T-helper 9 cell (primary cell): ENCODE data around the gene PCDH12.

Experiments
- DNase-seq: peaks from one replicate; pipeline ENCODE4 v3.0.0-alpha.2; 2020
- total RNA-seq, 2 donors: gene quantifications; one replicate each; lab custom pipeline; 2026; lab: John Stamatoyannopoulos, UW

The PCDH12 gene
- total RNA-seq: 0 to 0.07 reads per million in 2 donors

GRCh38 chr5:141958113-141958512 is at the start of gene PCDH12:
TSS of gene PCDH12 (minus strand) at chr5:141958202. CDS start at chr5:141957851, 351 bp downstream.
- DNase-seq: no peak

GRCh38 chr5:142007237-142007544 is 49.2 kb upstream of the PCDH12 start:
- DNase-seq: no peak

- DNase-seq: no peak
Measured at GRCh38 chr5:142006363-142007236, 48.6 kb upstream of the PCDH12 start.

- DNase-seq: no peak
Measured at GRCh38 chr5:142003266-142003800, 45.3 kb upstream of the PCDH12 start.

- no peak for DNase-seq
Measured at GRCh38 chr5:142000704-142001484, 42.9 kb upstream of the PCDH12 start.

GRCh38 chr5:142000173-142000572 is 42.2 kb upstream of the PCDH12 start:
- DNase-seq: no peak

- no peak for DNase-seq
Measured at GRCh38 chr5:141997358-141997960, 39.5 kb upstream of the PCDH12 start.

GRCh38 chr5:141995656-141996055 is 37.7 kb upstream of the PCDH12 start:
- DNase-seq: no peak

- DNase-seq: no peak
Measured at GRCh38 chr5:141994511-141995136, 36.6 kb upstream of the PCDH12 start.

- DNase-seq: peak; percentile 80
Measured at GRCh38 chr5:141992349-141992963, 34.5 kb upstream of the PCDH12 start.

- no peak for DNase-seq
Measured at GRCh38 chr5:141989720-141990119, 31.7 kb upstream of the PCDH12 start.

- DNase-seq: no peak
Measured at GRCh38 chr5:141986072-141986471, 28.1 kb upstream of the PCDH12 start.

GRCh38 chr5:141982626-141983025 is 24.6 kb upstream of the PCDH12 start:
- no peak for DNase-seq

- DNase-seq: no peak
Measured at GRCh38 chr5:141978389-141978788, 20.4 kb upstream of the PCDH12 start.

GRCh38 chr5:141976176-141976575 is 18.2 kb upstream of the PCDH12 start:
- DNase-seq: no peak

GRCh38 chr5:141973871-141974595 is 16.0 kb upstream of the PCDH12 start:
- DNase-seq: no peak

GRCh38 chr5:141969783-141970771 is 12.1 kb upstream of the PCDH12 start:
- no peak for DNase-seq

GRCh38 chr5:141968914-141969608 is 11.1 kb upstream of the PCDH12 start, which contains the start of gene RNF14:
TSS of gene RNF14 (plus strand) at chr5:141969105. CDS start at chr5:141973589, 4,484 bp downstream.
- peak; percentile 89 for DNase-seq

GRCh38 chr5:141966963-141967333 is 8.9 kb upstream of the PCDH12 start:
- no peak for DNase-seq
